HEK293 (cell line): ENCODE results near the gene TTC7B.

Experiments
- CTCF ChIA-PET: fragments of 350-600 bp; formaldehyde crosslinking; extraction: SDS; loops from one replicate; lab custom pipeline; 2021; ENCODE audit warnings: antibody characterized with exemption; lab: Yijun Ruan, JAX
- POLR2A ChIA-PET: fragments of 300-600 bp; formaldehyde crosslinking; extraction: SDS; loops from one replicate; lab custom pipeline; 2020; ENCODE audit warnings: antibody characterized with exemption, inconsistent platforms; lab: Yijun Ruan, JAX
- H3K27ac ChIP-seq: fragments of 200-500 bp; sonication (Bioruptor generic); 2 replicates; pipeline ENCODE4 v1.5.1; 2014; ENCODE audit warnings: low read depth, low read length, control low read depth, inconsistent platforms; ENCODE audit errors: extremely low read depth
- H3K36me3 ChIP-seq, 2 experiments: fragments of 200-500 bp in 1 of 2; sonication (Bioruptor generic) in 1 of 2; 1 replicate in 1 of 2; 2 replicates in 1 of 2; pipeline ENCODE4 v1.5.1; 2014 to 2017; ENCODE audit warnings: inconsistent platforms in 2 of 2, low read length in 2 of 2; ENCODE audit not compliant: control insufficient read depth in 2 of 2, insufficient read depth in 1 of 2
- H3K4me1 ChIP-seq: fragments of 200-500 bp; sonication (Bioruptor generic); 2 replicates; pipeline ENCODE4 v1.5.1; 2014; ENCODE audit warnings: mild to moderate bottlenecking, low read length, inconsistent platforms; ENCODE audit not compliant: control insufficient read depth, insufficient read depth
- H3K4me3 ChIP-seq: 2 replicates; pipeline ENCODE4 v1.5.1; 2011; ENCODE audit warnings: low read depth, mild to moderate bottlenecking, control low read depth, low read length, moderate library complexity
- H3K9me3 ChIP-seq: fragments of 200-500 bp; sonication (Bioruptor generic); 2 replicates; pipeline ENCODE4 v1.5.1; 2014; ENCODE audit warnings: low read depth, low read length, inconsistent platforms; ENCODE audit not compliant: control insufficient read depth, insufficient read depth
- HOXD13 ChIP-seq: sonication (generic); formaldehyde crosslinking; IDR thresholded peaks from 2 replicates; pipeline ENCODE4 v1.8.0; 2022; ENCODE audit warnings: missing genetic modification reagents, borderline replicate concordance
- KLF16 ChIP-seq: fragments of 450-650 bp; formaldehyde crosslinking; IDR thresholded peaks from 2 replicates; pipeline ENCODE4 v1.5.1; 2017; ENCODE audit warnings: missing biosample characterization, missing genetic modification characterization
- OVOL3 ChIP-seq: fragments of 450-650 bp; formaldehyde crosslinking; IDR thresholded peaks from 2 replicates; pipeline ENCODE4 v1.5.1; 2016; ENCODE audit warnings: missing biosample characterization, missing genetic modification characterization
- PRDM1 ChIP-seq: fragments of 450-650 bp; formaldehyde crosslinking; IDR thresholded peaks from 2 replicates; pipeline ENCODE4; 2016; ENCODE audit warnings: missing biosample characterization, missing genetic modification characterization
- SCRT1 ChIP-seq: fragments of 450-650 bp; formaldehyde crosslinking; IDR thresholded peaks from 2 replicates; pipeline ENCODE4 v1.5.1; 2016; ENCODE audit warnings: missing biosample characterization, missing genetic modification characterization, borderline replicate concordance
- SCRT2 ChIP-seq: fragments of 450-650 bp; formaldehyde crosslinking; IDR thresholded peaks from 2 replicates; pipeline ENCODE4 v1.5.1; 2016; ENCODE audit warnings: missing biosample characterization, missing genetic modification characterization
- SP3 ChIP-seq: fragments of 450-650 bp; formaldehyde crosslinking; IDR thresholded peaks from 2 replicates; pipeline ENCODE4 v1.5.1; 2016; ENCODE audit warnings: missing biosample characterization, missing genetic modification characterization
- SP7 ChIP-seq: fragments of 450-650 bp; formaldehyde crosslinking; IDR thresholded peaks from 2 replicates; pipeline ENCODE4 v1.5.1; 2016; ENCODE audit warnings: missing biosample characterization, missing genetic modification characterization
- ZBTB20 ChIP-seq: fragments of 450-650 bp; formaldehyde crosslinking; IDR thresholded peaks from 2 replicates; pipeline ENCODE4 v1.5.1; 2016; ENCODE audit warnings: missing biosample characterization, missing genetic modification characterization
- ZBTB21 ChIP-seq: fragments of 450-650 bp; formaldehyde crosslinking; IDR thresholded peaks from 2 replicates; pipeline ENCODE4 v1.5.1; 2017; ENCODE audit warnings: missing biosample characterization, missing genetic modification characterization
- ZEB2 ChIP-seq: fragments of 450-650 bp; formaldehyde crosslinking; IDR thresholded peaks from 2 replicates; pipeline ENCODE4 v1.5.1; 2016; ENCODE audit warnings: missing biosample characterization, missing genetic modification characterization
- ZIC2 ChIP-seq: fragments of 450-650 bp; formaldehyde crosslinking; IDR thresholded peaks from 2 replicates; pipeline ENCODE4 v1.5.1; 2016; ENCODE audit warnings: missing biosample characterization, missing genetic modification characterization
- ZNF211 ChIP-seq: fragments of 450-650 bp; formaldehyde crosslinking; IDR thresholded peaks from 2 replicates; pipeline ENCODE4 v1.5.1; 2016; ENCODE audit warnings: low read depth, missing biosample characterization, missing genetic modification characterization
- ZNF223 ChIP-seq: fragments of 450-650 bp; formaldehyde crosslinking; IDR thresholded peaks from 2 replicates; pipeline ENCODE4 v1.5.1; 2016; ENCODE audit warnings: missing biosample characterization, missing genetic modification characterization
- ZNF335 ChIP-seq: fragments of 450-650 bp; formaldehyde crosslinking; conservative IDR thresholded peaks from 2 replicates; pipeline ENCODE4 v1.5.1; 2016; ENCODE audit warnings: missing biosample characterization, missing genetic modification characterization
- ZNF394 ChIP-seq: fragments of 450-650 bp; formaldehyde crosslinking; IDR thresholded peaks from 2 replicates; pipeline ENCODE4 v1.5.1; 2016; ENCODE audit warnings: missing biosample characterization, missing genetic modification characterization, mild to moderate bottlenecking, moderate library complexity, borderline replicate concordance
- ZNF426 ChIP-seq: fragments of 450-650 bp; formaldehyde crosslinking; IDR thresholded peaks from 2 replicates; pipeline ENCODE4 v1.5.1; 2017; ENCODE audit warnings: missing biosample characterization, missing genetic modification characterization, mild to moderate bottlenecking, inconsistent platforms, moderate library complexity
- ZNF514 ChIP-seq: fragments of 450-650 bp; formaldehyde crosslinking; IDR thresholded peaks from 2 replicates; pipeline ENCODE4 v1.5.1; 2016; ENCODE audit warnings: missing biosample characterization, missing genetic modification characterization
- ZNF549 ChIP-seq: fragments of 450-650 bp; IDR thresholded peaks from 2 replicates; pipeline ENCODE4 v1.5.1; 2018; ENCODE audit warnings: missing biosample characterization, missing genetic modification characterization, mild to moderate bottlenecking, inconsistent platforms, moderate library complexity
- ZNF596 ChIP-seq: fragments of 450-650 bp; IDR thresholded peaks from 2 replicates; pipeline ENCODE4 v1.5.0; 2018; ENCODE audit warnings: missing biosample characterization, mild to moderate bottlenecking, missing genetic modification characterization, moderate library complexity
- ZNF600 ChIP-seq: fragments of 450-650 bp; formaldehyde crosslinking; IDR thresholded peaks from 2 replicates; pipeline ENCODE4 v1.5.1; 2016; ENCODE audit warnings: missing biosample characterization, missing genetic modification characterization
- ZNF747 ChIP-seq: fragments of 450-650 bp; formaldehyde crosslinking; IDR thresholded peaks from 2 replicates; pipeline ENCODE4 v1.5.1; 2016; ENCODE audit warnings: missing biosample characterization, missing genetic modification characterization
- TF ChIP-seq, protein P1 (sequence below): fragments of 450-650 bp; formaldehyde crosslinking; IDR thresholded peaks from 2 replicates; pipeline ENCODE4 v1.5.1; 2017; ENCODE audit warnings: missing biosample characterization, missing genetic modification characterization
- TF ChIP-seq, protein P2 (sequence below): fragments of 450-650 bp; formaldehyde crosslinking; IDR thresholded peaks from 2 replicates; pipeline ENCODE4 v1.5.1; 2016; ENCODE audit warnings: missing biosample characterization, missing genetic modification characterization
- TF ChIP-seq, protein P3 (sequence below): fragments of 450-650 bp; formaldehyde crosslinking; IDR thresholded peaks from 2 replicates; pipeline ENCODE4 v1.5.1; 2016; ENCODE audit warnings: missing biosample characterization, missing genetic modification characterization
- TF ChIP-seq, protein P4 (sequence below): fragments of 450-650 bp; formaldehyde crosslinking; IDR thresholded peaks from 2 replicates; pipeline ENCODE4 v1.5.1; 2017; ENCODE audit warnings: missing biosample characterization, missing genetic modification characterization
- TF ChIP-seq, protein P5 (sequence below): fragments of 450-650 bp; formaldehyde crosslinking; IDR thresholded peaks from 2 replicates; pipeline ENCODE4 v1.5.1; 2017; ENCODE audit warnings: missing biosample characterization, mild to moderate bottlenecking, missing genetic modification characterization, moderate library complexity

Gene TTC7B

DNA sequence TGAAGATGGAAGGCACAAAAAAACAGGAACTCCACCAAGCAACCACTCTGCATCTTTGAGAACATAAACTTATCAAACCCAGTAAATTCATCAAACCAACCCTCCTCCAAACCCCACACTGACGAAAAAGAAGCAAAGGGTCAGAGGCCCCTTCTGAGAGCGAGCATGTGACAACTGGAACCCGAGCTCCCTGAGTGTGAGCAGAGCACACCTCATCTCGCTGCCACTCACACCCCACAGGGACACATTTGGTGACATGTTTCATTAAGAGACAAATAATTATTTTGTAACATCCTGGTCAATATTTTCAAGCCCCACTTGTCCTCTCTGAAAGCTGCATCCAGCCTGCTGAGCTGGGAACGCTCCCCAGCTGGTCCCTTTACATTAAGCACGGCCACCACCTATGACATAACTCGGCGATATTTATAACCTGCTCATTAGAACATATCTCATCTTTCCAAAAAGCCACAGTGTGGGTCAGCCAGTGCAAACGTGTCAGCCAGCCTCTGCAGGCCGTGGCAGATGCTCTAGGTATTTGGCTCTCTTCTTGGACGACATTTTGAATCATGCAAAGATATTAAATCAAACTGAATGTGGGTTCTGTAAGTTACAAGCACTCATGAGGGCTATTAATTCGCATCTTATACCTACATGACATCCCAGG lies 120.1 kb downstream of the TTC7B start (continued):
- TF ChIP-seq, protein P1, sequence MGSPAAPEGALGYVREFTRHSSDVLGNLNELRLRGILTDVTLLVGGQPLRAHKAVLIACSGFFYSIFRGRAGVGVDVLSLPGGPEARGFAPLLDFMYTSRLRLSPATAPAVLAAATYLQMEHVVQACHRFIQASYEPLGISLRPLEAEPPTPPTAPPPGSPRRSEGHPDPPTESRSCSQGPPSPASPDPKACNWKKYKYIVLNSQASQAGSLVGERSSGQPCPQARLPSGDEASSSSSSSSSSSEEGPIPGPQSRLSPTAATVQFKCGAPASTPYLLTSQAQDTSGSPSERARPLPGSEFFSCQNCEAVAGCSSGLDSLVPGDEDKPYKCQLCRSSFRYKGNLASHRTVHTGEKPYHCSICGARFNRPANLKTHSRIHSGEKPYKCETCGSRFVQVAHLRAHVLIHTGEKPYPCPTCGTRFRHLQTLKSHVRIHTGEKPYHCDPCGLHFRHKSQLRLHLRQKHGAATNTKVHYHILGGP (tag by site-specific recombination) = no peak
- TF ChIP-seq, protein P2, sequence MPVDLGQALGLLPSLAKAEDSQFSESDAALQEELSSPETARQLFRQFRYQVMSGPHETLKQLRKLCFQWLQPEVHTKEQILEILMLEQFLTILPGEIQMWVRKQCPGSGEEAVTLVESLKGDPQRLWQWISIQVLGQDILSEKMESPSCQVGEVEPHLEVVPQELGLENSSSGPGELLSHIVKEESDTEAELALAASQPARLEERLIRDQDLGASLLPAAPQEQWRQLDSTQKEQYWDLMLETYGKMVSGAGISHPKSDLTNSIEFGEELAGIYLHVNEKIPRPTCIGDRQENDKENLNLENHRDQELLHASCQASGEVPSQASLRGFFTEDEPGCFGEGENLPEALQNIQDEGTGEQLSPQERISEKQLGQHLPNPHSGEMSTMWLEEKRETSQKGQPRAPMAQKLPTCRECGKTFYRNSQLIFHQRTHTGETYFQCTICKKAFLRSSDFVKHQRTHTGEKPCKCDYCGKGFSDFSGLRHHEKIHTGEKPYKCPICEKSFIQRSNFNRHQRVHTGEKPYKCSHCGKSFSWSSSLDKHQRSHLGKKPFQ (tag by site-specific recombination) = peak; percentile 90
- no peak for TF ChIP-seq ZNF426 (tag by site-specific recombination)
- no peak for TF ChIP-seq ZNF394 (tag by site-specific recombination)
- TF ChIP-seq KLF16 (tag by site-specific recombination) = no peak
- no peak for TF ChIP-seq HOXD13 (CRISPR knock-in tag)
- TF ChIP-seq, protein P3, sequence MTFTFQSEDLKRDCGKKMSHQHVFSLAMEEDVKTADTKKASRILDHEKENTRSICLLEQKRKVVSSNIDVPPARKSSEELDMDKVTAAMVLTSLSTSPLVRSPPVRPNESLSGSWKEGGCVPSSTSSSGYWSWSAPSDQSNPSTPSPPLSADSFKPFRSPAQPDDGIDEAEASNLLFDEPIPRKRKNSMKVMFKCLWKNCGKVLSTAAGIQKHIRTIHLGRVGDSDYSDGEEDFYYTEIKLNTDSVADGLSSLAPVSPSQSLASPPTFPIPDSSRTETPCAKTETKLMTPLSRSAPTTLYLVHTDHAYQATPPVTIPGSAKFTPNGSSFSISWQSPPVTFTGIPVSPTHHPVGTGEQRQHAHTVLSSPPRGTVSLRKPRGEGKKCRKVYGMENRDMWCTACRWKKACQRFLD = no peak
- TF ChIP-seq ZNF335 (tag by site-specific recombination) = no peak
- no peak for TF ChIP-seq ZEB2 (tag by site-specific recombination)
- 0 out of 2 replicates have a peak, but pooled peaks have one; percentile 10 for TF ChIP-seq ZBTB21 (tag by site-specific recombination)
- TF ChIP-seq ZNF596 = no peak
- 0 out of 2 replicates have a peak, but pooled peaks have one; percentile 8 for TF ChIP-seq ZIC2 (tag by site-specific recombination)

DNA sequence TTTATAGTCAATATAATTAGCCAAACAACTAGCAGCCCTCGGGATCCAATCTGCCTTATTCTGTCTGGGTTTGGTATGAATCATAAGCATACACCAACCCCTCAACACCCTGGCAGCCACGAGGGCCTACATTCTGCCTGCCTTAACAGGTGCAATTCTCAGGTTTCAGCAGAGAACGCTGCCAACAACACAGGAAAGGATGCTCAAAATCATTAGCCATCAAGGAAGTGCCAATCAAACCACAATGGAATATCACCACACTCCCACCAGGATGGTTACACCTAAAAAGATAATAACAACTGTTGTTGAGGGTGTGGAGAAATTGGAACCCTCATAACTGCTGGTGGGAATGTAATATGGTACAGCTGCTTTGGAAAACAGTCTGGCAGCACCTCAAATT lies 122.8 kb downstream of the TTC7B start:
- TF ChIP-seq ZBTB20 (tag by site-specific recombination) (no peak), KLF16 (tag by site-specific recombination) (peak; percentile 11; the same call in 1 of the 2 replicates), ZNF335 (tag by site-specific recombination) (0 out of 2 replicates have a peak, but pooled peaks have one; percentile 24), ZNF223 (no peak), SCRT1 (tag by site-specific recombination) (peak; percentile 87), SCRT2 (tag by site-specific recombination) (peak; percentile 80), SP7 (tag by site-specific recombination) (peak; percentile 43; the same call in 1 of the 2 replicates), ZNF747 (tag by site-specific recombination) (no peak), ZNF514 (no peak), SP3 (tag by site-specific recombination) (no peak)
- ChIA-PET CTCF (interaction anchor here (0.6 kb wide), 1 partner anchor 303 kb away, joined by 4 read pairs; no protein-coding TSS in a partner anchor), POLR2A (no interaction called here)
- H3K36me3 ChIP-seq = peaks cover 0 to 4% of the 10 kb centered on the region in 2 experiments; a peak in 1 of 3 replicates
- H3K4me3 ChIP-seq = no peak overlapping the region
- no peaks in the 10 kb centered on the region for H3K9me3 ChIP-seq
- peaks cover 12% of the 10 kb centered on the region for H3K4me1 ChIP-seq
- H3K27ac ChIP-seq = no peak overlapping the region

DNA sequence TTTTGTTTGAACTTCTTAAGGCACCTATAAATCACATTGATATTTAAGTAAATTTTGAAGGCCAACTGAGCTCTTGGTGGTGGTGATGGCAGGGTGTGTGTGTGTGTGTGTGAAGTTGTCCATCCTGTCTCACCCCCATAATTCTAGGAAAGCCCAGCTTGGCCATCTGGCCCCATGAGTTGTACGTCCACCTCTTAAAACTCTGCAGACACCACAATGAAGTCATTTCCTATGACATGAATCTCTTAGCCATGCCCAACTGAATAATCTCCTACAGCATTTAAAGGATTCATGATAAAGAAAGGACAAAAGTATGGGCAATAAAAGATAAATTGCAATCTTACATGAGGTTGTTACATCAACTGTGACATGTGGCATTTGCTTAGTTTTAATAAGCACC lies 123.4 kb downstream of the TTC7B start:
- TF ChIP-seq ZNF211 (tag by site-specific recombination) = no peak
- TF ChIP-seq, protein P4, sequence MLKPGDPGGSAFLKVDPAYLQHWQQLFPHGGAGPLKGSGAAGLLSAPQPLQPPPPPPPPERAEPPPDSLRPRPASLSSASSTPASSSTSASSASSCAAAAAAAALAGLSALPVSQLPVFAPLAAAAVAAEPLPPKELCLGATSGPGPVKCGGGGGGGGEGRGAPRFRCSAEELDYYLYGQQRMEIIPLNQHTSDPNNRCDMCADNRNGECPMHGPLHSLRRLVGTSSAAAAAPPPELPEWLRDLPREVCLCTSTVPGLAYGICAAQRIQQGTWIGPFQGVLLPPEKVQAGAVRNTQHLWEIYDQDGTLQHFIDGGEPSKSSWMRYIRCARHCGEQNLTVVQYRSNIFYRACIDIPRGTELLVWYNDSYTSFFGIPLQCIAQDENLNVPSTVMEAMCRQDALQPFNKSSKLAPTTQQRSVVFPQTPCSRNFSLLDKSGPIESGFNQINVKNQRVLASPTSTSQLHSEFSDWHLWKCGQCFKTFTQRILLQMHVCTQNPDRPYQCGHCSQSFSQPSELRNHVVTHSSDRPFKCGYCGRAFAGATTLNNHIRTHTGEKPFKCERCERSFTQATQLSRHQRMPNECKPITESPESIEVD (tag by site-specific recombination) = 0 out of 2 replicates have a peak, but pooled peaks have one; percentile 25
- TF ChIP-seq, protein P5, sequence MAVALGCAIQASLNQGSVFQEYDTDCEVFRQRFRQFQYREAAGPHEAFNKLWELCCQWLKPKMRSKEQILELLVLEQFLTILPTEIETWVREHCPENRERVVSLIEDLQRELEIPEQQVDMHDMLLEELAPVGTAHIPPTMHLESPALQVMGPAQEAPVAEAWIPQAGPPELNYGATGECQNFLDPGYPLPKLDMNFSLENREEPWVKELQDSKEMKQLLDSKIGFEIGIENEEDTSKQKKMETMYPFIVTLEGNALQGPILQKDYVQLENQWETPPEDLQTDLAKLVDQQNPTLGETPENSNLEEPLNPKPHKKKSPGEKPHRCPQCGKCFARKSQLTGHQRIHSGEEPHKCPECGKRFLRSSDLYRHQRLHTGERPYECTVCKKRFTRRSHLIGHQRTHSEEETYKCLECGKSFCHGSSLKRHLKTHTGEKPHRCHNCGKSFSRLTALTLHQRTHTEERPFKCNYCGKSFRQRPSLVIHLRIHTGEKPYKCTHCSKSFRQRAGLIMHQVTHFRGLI (tag by site-specific recombination) = peak; percentile 75
- peak; percentile 45; the same call in 1 of the 2 replicates for TF ChIP-seq KLF16 (tag by site-specific recombination)
- no peak for TF ChIP-seq ZNF549 (tag by site-specific recombination)
- no peak for TF ChIP-seq ZNF514
- TF ChIP-seq ZNF600 = no peak
- TF ChIP-seq OVOL3 (tag by site-specific recombination) = 0 out of 2 replicates have a peak, but pooled peaks have one; percentile 13
- no peak for TF ChIP-seq PRDM1 (tag by site-specific recombination)
- Histone ChIP-seq H3K36me3 (peaks cover 0 to 7% of the 10 kb centered on the region in 2 experiments; a peak in 1 of 3 replicates), H3K9me3 (no peaks in the 10 kb centered on the region), H3K4me1 (peaks cover 6% of the 10 kb centered on the region), H3K27ac (no peak overlapping the region), H3K4me3 (no peak overlapping the region)
- POLR2A ChIA-PET = no interaction called here
- CTCF ChIA-PET = no interaction called here
